Panc1 (cell line): ENCODE results near the gene NFKB2. TPM values are rescaled to one million over a fixed set of nuclear protein-coding genes. Genes with fewer than 3 reads are reported as not detected.
A peak's percentile ranks its signal among the peaks of the same experiment; 100 is the strongest.

ENCODE experiments used
- ATAC-seq: fragments of 200-7000 bp; cut with Tn5 transposase; 2 replicates; pipeline ENCODE4 v1.9.1; 2020; ENCODE audit warnings: mild to moderate bottlenecking, moderate library complexity
- BruUV-seq: library from RNA; stranded (reverse); fragments of 400-500 nt; replicated peaks from 2 replicates; lab custom pipeline; 2021; lab: Mats Ljungman, UMichigan
- CTCF ChIA-PET: fragments of 300-600 bp; sonication (Branson Sonifier 250); formaldehyde crosslinking; loops from one replicate; lab custom pipeline; 2022; ENCODE audit warnings: antibody characterized with exemption; lab: Charles Lee
- POLR2A ChIA-PET: fragments of 300-600 bp; sonication (Branson Sonifier 250); formaldehyde crosslinking; loops from one replicate; lab custom pipeline; 2022; ENCODE audit warnings: antibody characterized with exemption; lab: Charles Lee
- DNase-seq: peaks from one replicate; pipeline ENCODE4 v3.0.0-alpha.2; 2010; ENCODE audit warnings: low read depth, low spot score
- H3K27ac ChIP-seq: 2 replicates; pipeline ENCODE4 v1.5.1; 2011; ENCODE audit warnings: mild to moderate bottlenecking, low read length, inconsistent platforms
- H3K27me3 ChIP-seq: fragments of 200-500 bp; sonication (Bioruptor generic); 2 replicates; pipeline ENCODE4 v1.6.0; 2014; ENCODE audit warnings: low read length, inconsistent platforms; ENCODE audit not compliant: control insufficient read depth, insufficient read depth
- H3K36me3 ChIP-seq: fragments of 200-500 bp; sonication (Bioruptor generic); 2 replicates; pipeline ENCODE4 v1.5.1; 2014; ENCODE audit warnings: inconsistent platforms, mild to moderate bottlenecking, low read length, moderate library complexity; ENCODE audit not compliant: control insufficient read depth, insufficient read depth
- H3K4me1 ChIP-seq: 2 replicates; pipeline ENCODE4 v1.5.1; 2011; ENCODE audit warnings: inconsistent platforms, mild to moderate bottlenecking, low read length, moderate library complexity; ENCODE audit not compliant: control insufficient read depth, insufficient read depth
- H3K4me3 ChIP-seq, 2 experiments: 2 replicates each; pipeline ENCODE4 v1.5.1; 2011 to 2012; ENCODE audit warnings: low read depth in 2 of 2, low read length in 2 of 2, mild to moderate bottlenecking in 2 of 2, inconsistent platforms in 1 of 2, moderate library complexity in 1 of 2
- H3K9me3 ChIP-seq: fragments of 200-500 bp; sonication (Bioruptor generic); 2 replicates; pipeline ENCODE4 v1.5.1; 2014; ENCODE audit warnings: low read depth, mild to moderate bottlenecking, inconsistent platforms, low read length, moderate library complexity; ENCODE audit not compliant: control insufficient read depth, insufficient read depth
- POLR2AphosphoS5 ChIP-seq: IDR thresholded peaks from 2 replicates; pipeline ENCODE4 v1.6.1; 2012; ENCODE audit warnings: mild to moderate bottlenecking, low read depth, low read length, moderate library complexity
- SIN3A ChIP-seq: IDR thresholded peaks from 2 replicates; pipeline ENCODE4 v1.6.1; 2012; ENCODE audit warnings: low read depth, mild to moderate bottlenecking, low read length, moderate library complexity, borderline replicate concordance; ENCODE audit not compliant: insufficient read depth
- TCF7L2 ChIP-seq: IDR thresholded peaks from 2 replicates; pipeline ENCODE4 v1.6.1; 2011; ENCODE audit warnings: mild to moderate bottlenecking, low read depth, low read length, inconsistent platforms
- in situ Hi-C: cut with HindIII; loops from 2 replicates; pipeline ENCODE4 v1.10.0; 2016; ENCODE audit warnings: low sequenced_read_pairs, low pct_unique_long_range_greater_than_20kb
- intact Hi-C: fragments of 100-400 bp; cut with micrococcal nuclease; formaldehyde crosslinking; loops from one replicate; pipeline ENCODE4 v1.10.0; 2022; ENCODE audit not compliant: unreplicated experiment
- total RNA-seq: library from RNA; stranded (reverse); gene quantifications from one replicate; pipeline ENCODE4 v1.2.1, GENCODE V29; 2021; ENCODE audit not compliant: unreplicated experiment
- TF ChIP-seq, protein P1 (sequence below): fragments of 450-650 bp; IDR thresholded peaks from 2 replicates; pipeline ENCODE4 v1.5.1; 2017; ENCODE audit warnings: mild to moderate bottlenecking
- TF ChIP-seq, protein P2 (sequence below), 2 experiments: IDR thresholded peaks; 2 replicates each; pipeline ENCODE4 v1.6.1; 2011 to 2012; ENCODE audit warnings: low read depth in 2 of 2, control low read depth in 1 of 2, low read length in 1 of 2, mild to moderate bottlenecking in 1 of 2, moderate library complexity in 1 of 2; ENCODE audit not compliant: insufficient read depth in 1 of 2

The NFKB2 gene
- total RNA-seq, 1 experiment from 2014 or later, result 105 TPM

DNA sequence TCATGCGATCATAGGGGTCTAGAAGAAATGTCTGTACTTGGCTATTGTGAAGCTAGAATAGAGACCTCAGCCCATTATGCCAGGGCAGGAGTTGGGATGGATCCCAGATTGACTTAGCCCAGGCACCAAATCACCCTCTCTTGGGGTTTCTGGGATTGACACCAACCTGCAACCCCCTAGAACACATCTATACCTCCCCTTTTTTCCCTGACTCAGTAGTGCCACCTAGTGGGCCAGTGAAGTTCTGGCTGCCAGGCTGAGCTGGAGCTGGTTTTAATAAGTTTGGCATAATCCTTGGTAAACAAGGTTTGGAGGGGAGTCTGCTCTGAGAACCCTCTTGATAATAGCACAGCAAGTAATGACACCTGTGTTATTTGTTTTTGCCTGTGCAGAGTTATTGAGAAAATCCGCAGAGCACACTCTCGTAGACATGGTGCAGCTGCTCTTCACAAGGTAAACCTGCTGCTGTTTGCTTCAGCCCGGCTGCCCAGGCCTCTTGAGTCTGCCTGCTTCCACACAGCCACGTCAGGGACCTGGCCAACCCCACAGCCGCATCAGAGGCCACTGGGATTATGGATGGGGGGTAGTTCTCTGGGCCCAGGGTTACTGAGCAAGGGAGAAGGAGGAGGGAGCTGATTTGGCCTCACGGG is 43.3 kb upstream of the NFKB2 start:
- H3K27ac ChIP-seq, result no peak overlapping the region
- ChIA-PET POLR2A (interaction anchor here (0.8 kb wide), 1 partner anchor 16 kb away, joined by 25 read pairs; no protein-coding TSS in a partner anchor), CTCF (interaction anchor here (0.5 to 4.4 kb wide), 16 partner anchors 9 to 187 kb away, joined by 3 to 86 read pairs (median 4); partner anchors contain the start of genes CUEDC2, ELOVL3, GBF1 and NFKB2)
- H3K9me3 ChIP-seq, result no peaks in the 10 kb centered on the region
- H3K4me3 ChIP-seq, result no peak overlapping the region
- no TSS peak for BruUV-seq
- H3K27me3 ChIP-seq, result no peaks in the 10 kb centered on the region
- peak; percentile 42 for DNase-seq
- peaks cover 11% of the 10 kb centered on the region; the same call in 1 of the 2 replicates for H3K36me3 ChIP-seq
- intact Hi-C loops, result loop anchor here (1.0 kb wide), 1 partner anchor 122 kb away; no protein-coding TSS in a partner anchor
- peak; percentile 85 for ATAC-seq
- H3K4me1 ChIP-seq, result no peaks in the 10 kb centered on the region
- TF ChIP-seq, protein P1, sequence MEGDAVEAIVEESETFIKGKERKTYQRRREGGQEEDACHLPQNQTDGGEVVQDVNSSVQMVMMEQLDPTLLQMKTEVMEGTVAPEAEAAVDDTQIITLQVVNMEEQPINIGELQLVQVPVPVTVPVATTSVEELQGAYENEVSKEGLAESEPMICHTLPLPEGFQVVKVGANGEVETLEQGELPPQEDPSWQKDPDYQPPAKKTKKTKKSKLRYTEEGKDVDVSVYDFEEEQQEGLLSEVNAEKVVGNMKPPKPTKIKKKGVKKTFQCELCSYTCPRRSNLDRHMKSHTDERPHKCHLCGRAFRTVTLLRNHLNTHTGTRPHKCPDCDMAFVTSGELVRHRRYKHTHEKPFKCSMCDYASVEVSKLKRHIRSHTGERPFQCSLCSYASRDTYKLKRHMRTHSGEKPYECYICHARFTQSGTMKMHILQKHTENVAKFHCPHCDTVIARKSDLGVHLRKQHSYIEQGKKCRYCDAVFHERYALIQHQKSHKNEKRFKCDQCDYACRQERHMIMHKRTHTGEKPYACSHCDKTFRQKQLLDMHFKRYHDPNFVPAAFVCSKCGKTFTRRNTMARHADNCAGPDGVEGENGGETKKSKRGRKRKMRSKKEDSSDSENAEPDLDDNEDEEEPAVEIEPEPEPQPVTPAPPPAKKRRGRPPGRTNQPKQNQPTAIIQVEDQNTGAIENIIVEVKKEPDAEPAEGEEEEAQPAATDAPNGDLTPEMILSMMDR, result peak; percentile 99
- TF ChIP-seq POLR2AphosphoS5, result no peak
- in situ Hi-C loops, result no loop called here

DNA sequence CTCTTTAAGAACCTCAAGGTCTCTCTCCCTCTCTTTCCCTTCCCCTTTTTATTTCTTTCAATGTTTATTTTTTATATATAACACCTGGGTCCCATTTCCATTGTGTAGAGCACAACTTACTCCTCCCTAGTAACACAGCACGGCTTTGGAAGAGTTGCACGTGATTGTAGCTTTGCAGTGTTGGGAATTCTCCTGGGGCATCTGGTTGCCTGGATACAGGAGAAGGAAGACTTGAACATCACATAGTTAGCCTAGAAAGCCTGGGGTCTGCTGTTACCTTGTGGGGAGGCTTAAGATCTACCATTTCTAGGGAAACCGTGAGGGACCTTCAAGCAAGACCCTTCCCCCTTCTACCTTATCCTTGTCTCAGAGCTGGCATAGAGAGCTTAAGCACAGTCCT is 41.1 kb upstream of the NFKB2 start:
- in situ Hi-C loops (no loop called here), intact Hi-C loops (no loop called here)
- H3K36me3 ChIP-seq, result peaks cover 17% of the 10 kb centered on the region; the same call in 1 of the 2 replicates
- H3K27me3 ChIP-seq, result no peaks in the 10 kb centered on the region
- DNase-seq (no peak), ATAC-seq (no peak)
- no TSS peak for BruUV-seq
- TF ChIP-seq SIN3A (no peak), POLR2AphosphoS5 (no peak), TCF7L2 (no peak)
- TF ChIP-seq, protein P1, result no peak
- TF ChIP-seq, protein P2, sequence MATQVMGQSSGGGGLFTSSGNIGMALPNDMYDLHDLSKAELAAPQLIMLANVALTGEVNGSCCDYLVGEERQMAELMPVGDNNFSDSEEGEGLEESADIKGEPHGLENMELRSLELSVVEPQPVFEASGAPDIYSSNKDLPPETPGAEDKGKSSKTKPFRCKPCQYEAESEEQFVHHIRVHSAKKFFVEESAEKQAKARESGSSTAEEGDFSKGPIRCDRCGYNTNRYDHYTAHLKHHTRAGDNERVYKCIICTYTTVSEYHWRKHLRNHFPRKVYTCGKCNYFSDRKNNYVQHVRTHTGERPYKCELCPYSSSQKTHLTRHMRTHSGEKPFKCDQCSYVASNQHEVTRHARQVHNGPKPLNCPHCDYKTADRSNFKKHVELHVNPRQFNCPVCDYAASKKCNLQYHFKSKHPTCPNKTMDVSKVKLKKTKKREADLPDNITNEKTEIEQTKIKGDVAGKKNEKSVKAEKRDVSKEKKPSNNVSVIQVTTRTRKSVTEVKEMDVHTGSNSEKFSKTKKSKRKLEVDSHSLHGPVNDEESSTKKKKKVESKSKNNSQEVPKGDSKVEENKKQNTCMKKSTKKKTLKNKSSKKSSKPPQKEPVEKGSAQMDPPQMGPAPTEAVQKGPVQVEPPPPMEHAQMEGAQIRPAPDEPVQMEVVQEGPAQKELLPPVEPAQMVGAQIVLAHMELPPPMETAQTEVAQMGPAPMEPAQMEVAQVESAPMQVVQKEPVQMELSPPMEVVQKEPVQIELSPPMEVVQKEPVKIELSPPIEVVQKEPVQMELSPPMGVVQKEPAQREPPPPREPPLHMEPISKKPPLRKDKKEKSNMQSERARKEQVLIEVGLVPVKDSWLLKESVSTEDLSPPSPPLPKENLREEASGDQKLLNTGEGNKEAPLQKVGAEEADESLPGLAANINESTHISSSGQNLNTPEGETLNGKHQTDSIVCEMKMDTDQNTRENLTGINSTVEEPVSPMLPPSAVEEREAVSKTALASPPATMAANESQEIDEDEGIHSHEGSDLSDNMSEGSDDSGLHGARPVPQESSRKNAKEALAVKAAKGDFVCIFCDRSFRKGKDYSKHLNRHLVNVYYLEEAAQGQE (IDR thresholded peaks at IDR 0.05; ENCODE audit: insufficient read depth in 1 of 2, low read depth in 2 of 2, low read length in 1 of 2), result no peak
- ChIA-PET CTCF (interaction anchor here (0.6 to 2.0 kb wide), 4 partner anchors 18 to 547 kb away, joined by 3 to 10 read pairs (median 6); no protein-coding TSS in a partner anchor), POLR2A (no interaction called here)
- no peaks in the 10 kb centered on the region for H3K4me1 ChIP-seq
- no peaks in the 10 kb centered on the region for H3K9me3 ChIP-seq
- H3K4me3 ChIP-seq, result no peak overlapping the region
- no peak overlapping the region for H3K27ac ChIP-seq
